ENCODE measurements around the gene ADORA1.

DNA sequence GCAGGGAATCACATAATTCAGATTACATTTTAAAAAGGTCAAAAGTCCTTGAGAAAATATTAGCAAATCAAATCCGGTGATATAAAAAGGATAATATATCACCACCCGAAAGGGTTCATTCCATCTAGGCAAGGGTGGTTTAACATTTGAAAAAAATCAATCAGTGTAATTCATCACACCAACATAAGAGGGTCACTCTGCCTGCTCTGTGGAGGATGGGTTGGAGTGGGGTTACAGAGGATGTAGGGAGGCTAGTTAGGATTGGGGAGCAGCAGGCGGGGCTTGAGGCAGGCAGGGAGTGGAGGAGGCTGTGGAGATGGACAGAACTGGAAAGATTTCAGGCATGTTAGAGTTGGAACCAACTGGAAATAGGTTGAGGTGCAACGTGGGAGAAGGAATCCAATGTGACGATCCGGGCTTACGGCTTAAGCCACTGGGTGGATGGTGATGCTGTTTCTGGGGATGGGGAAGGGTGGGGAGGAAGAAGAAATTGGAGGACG is 12.5 kb downstream of the ADORA1 start:
- TF ChIP-seq, protein P1, sequence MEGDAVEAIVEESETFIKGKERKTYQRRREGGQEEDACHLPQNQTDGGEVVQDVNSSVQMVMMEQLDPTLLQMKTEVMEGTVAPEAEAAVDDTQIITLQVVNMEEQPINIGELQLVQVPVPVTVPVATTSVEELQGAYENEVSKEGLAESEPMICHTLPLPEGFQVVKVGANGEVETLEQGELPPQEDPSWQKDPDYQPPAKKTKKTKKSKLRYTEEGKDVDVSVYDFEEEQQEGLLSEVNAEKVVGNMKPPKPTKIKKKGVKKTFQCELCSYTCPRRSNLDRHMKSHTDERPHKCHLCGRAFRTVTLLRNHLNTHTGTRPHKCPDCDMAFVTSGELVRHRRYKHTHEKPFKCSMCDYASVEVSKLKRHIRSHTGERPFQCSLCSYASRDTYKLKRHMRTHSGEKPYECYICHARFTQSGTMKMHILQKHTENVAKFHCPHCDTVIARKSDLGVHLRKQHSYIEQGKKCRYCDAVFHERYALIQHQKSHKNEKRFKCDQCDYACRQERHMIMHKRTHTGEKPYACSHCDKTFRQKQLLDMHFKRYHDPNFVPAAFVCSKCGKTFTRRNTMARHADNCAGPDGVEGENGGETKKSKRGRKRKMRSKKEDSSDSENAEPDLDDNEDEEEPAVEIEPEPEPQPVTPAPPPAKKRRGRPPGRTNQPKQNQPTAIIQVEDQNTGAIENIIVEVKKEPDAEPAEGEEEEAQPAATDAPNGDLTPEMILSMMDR (tag by site-specific recombination; IDR thresholded peaks at IDR 0.05), result no peak
- TF ChIP-seq, protein P2, sequence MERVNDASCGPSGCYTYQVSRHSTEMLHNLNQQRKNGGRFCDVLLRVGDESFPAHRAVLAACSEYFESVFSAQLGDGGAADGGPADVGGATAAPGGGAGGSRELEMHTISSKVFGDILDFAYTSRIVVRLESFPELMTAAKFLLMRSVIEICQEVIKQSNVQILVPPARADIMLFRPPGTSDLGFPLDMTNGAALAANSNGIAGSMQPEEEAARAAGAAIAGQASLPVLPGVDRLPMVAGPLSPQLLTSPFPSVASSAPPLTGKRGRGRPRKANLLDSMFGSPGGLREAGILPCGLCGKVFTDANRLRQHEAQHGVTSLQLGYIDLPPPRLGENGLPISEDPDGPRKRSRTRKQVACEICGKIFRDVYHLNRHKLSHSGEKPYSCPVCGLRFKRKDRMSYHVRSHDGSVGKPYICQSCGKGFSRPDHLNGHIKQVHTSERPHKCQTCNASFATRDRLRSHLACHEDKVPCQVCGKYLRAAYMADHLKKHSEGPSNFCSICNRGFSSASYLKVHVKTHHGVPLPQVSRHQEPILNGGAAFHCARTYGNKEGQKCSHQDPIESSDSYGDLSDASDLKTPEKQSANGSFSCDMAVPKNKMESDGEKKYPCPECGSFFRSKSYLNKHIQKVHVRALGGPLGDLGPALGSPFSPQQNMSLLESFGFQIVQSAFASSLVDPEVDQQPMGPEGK (tag by site-specific recombination; IDR thresholded peaks at IDR 0.05), result no peak
- TF ChIP-seq ZNF785 (tag by site-specific recombination; IDR thresholded peaks at IDR 0.05), result no peak
- TF ChIP-seq, protein P3, sequence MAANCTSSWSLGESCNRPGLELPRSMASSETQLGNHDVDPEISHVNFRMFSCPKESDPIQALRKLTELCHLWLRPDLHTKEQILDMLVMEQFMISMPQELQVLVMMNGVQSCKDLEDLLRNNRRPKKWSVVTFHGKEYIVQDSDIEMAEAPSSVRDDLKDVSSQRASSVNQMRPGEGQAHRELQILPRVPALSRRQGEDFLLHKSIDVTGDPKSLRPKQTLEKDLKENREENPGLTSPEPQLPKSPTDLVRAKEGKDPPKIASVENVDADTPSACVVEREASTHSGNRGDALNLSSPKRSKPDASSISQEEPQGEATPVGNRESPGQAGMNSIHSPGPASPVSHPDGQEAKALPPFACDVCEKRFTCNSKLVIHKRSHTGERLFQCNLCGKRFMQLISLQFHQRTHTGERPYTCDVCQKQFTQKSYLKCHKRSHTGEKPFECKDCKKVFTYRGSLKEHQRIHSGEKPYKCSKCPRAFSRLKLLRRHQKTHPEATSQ (tag by site-specific recombination; IDR thresholded peaks at IDR 0.05), result no peak
- no peak for TF ChIP-seq MZF1 (tag by site-specific recombination; IDR thresholded peaks at IDR 0.05; ENCODE audit: borderline replicate concordance)
- no peak for TF ChIP-seq ZNF664 (tag by site-specific recombination; IDR thresholded peaks at IDR 0.05)
- TF ChIP-seq ZNF274 (IDR thresholded peaks at IDR 0.05; ENCODE audit: low read length), result no peak
- no peak for TF ChIP-seq ZNF274 (tag by site-specific recombination; IDR thresholded peaks at IDR 0.05; ENCODE audit: borderline replicate concordance)
- TF ChIP-seq PRDM1 (tag by site-specific recombination; IDR thresholded peaks at IDR 0.05), result no peak
- no peak for TF ChIP-seq ZNF19 (tag by site-specific recombination; IDR thresholded peaks at IDR 0.05; ENCODE audit: low read depth)
- TF ChIP-seq, protein P4, sequence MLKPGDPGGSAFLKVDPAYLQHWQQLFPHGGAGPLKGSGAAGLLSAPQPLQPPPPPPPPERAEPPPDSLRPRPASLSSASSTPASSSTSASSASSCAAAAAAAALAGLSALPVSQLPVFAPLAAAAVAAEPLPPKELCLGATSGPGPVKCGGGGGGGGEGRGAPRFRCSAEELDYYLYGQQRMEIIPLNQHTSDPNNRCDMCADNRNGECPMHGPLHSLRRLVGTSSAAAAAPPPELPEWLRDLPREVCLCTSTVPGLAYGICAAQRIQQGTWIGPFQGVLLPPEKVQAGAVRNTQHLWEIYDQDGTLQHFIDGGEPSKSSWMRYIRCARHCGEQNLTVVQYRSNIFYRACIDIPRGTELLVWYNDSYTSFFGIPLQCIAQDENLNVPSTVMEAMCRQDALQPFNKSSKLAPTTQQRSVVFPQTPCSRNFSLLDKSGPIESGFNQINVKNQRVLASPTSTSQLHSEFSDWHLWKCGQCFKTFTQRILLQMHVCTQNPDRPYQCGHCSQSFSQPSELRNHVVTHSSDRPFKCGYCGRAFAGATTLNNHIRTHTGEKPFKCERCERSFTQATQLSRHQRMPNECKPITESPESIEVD (tag by site-specific recombination; IDR thresholded peaks at IDR 0.05), result no peak
- TF ChIP-seq, protein P5, sequence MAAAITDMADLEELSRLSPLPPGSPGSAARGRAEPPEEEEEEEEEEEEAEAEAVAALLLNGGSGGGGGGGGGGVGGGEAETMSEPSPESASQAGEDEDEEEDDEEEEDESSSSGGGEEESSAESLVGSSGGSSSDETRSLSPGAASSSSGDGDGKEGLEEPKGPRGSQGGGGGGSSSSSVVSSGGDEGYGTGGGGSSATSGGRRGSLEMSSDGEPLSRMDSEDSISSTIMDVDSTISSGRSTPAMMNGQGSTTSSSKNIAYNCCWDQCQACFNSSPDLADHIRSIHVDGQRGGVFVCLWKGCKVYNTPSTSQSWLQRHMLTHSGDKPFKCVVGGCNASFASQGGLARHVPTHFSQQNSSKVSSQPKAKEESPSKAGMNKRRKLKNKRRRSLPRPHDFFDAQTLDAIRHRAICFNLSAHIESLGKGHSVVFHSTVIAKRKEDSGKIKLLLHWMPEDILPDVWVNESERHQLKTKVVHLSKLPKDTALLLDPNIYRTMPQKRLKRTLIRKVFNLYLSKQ (tag by site-specific recombination; IDR thresholded peaks at IDR 0.05; ENCODE audit: borderline replicate concordance), result no peak
- no peak for TF ChIP-seq ZSCAN30 (tag by site-specific recombination; IDR thresholded peaks at IDR 0.05)
- no peak for TF ChIP-seq GLI4 (tag by site-specific recombination; IDR thresholded peaks at IDR 0.05)
- TF ChIP-seq, protein P6, sequence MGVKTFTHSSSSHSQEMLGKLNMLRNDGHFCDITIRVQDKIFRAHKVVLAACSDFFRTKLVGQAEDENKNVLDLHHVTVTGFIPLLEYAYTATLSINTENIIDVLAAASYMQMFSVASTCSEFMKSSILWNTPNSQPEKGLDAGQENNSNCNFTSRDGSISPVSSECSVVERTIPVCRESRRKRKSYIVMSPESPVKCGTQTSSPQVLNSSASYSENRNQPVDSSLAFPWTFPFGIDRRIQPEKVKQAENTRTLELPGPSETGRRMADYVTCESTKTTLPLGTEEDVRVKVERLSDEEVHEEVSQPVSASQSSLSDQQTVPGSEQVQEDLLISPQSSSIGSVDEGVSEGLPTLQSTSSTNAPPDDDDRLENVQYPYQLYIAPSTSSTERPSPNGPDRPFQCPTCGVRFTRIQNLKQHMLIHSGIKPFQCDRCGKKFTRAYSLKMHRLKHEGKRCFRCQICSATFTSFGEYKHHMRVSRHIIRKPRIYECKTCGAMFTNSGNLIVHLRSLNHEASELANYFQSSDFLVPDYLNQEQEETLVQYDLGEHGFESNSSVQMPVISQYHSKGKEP (tag by site-specific recombination; IDR thresholded peaks at IDR 0.05), result no peak

Measured in HEK293 (cell line).